KMS-11 (cell line): ENCODE data around the gene FERMT1.

Source experiments
- H2AFZ ChIP-seq: fragments of 200-600 bp; sonication (generic); 2 replicates; pipeline ENCODE4 v1.6.1; 2016; ENCODE audit warnings: antibody characterized with exemption, mixed run types, low read depth
- H3K27ac ChIP-seq: fragments of 200-600 bp; sonication (generic); 2 replicates; pipeline ENCODE4 v1.6.1; 2016; ENCODE audit warnings: mild to moderate bottlenecking, mixed run types
- H3K27me3 ChIP-seq: fragments of 200-600 bp; sonication (generic); 2 replicates; pipeline ENCODE4 v1.6.1; 2017; ENCODE audit warnings: mild to moderate bottlenecking, low read depth, mixed run types, moderate library complexity; ENCODE audit not compliant: insufficient read depth
- H3K36me3 ChIP-seq: fragments of 200-600 bp; sonication (generic); 2 replicates; pipeline ENCODE4 v1.6.1; 2017; ENCODE audit warnings: mild to moderate bottlenecking, mixed run types; ENCODE audit not compliant: insufficient read depth
- H3K4me1 ChIP-seq: fragments of 200-600 bp; sonication (generic); 2 replicates; pipeline ENCODE4 v1.6.1; 2016; ENCODE audit warnings: mild to moderate bottlenecking, low read depth, mixed run types; ENCODE audit not compliant: poor library complexity, severe bottlenecking
- H3K4me2 ChIP-seq: fragments of 200-600 bp; sonication (generic); 2 replicates; pipeline ENCODE4 v1.7.0; 2016; ENCODE audit warnings: mild to moderate bottlenecking, mixed run types
- H3K4me3 ChIP-seq: fragments of 200-600 bp; sonication (generic); IDR thresholded peaks from 2 replicates; pipeline ENCODE4 v1.6.1; 2017; ENCODE audit warnings: low read depth, low read length, mixed read lengths; ENCODE audit not compliant: insufficient read depth
- H3K79me2 ChIP-seq: fragments of 200-600 bp; sonication (generic); 2 replicates; pipeline ENCODE4 v1.6.1; 2016; ENCODE audit warnings: low read depth, mixed run types; ENCODE audit not compliant: insufficient read depth
- H3K9ac ChIP-seq: fragments of 200-600 bp; sonication (generic); 2 replicates; pipeline ENCODE4 v1.6.1; 2016; ENCODE audit warnings: mild to moderate bottlenecking, mixed run types
- H4K20me1 ChIP-seq: fragments of 200-600 bp; sonication (generic); 2 replicates; pipeline ENCODE4 v1.6.1; 2016; ENCODE audit warnings: mild to moderate bottlenecking, mixed run types; ENCODE audit not compliant: insufficient read depth
- TF ChIP-seq, protein P1 (sequence below): fragments of 200-600 bp; sonication (generic); conservative IDR thresholded peaks from 2 replicates; pipeline ENCODE4 v1.6.1; 2017; ENCODE audit warnings: low read depth, mild to moderate bottlenecking, antibody characterized with exemption, low read length, moderate library complexity, mixed read lengths

The FERMT1 gene

GRCh38 chr20:6134592-6134991 is 11.8 kb upstream of the FERMT1 start:
- Histone ChIP-seq H3K27me3 (no peaks in the 10 kb centered on the region), H3K4me1 (no peaks in the 10 kb centered on the region), H2AFZ (no peak overlapping the region), H3K36me3 (no peaks in the 10 kb centered on the region), H3K4me3 (no peak overlapping the region), H3K27ac (no peak overlapping the region), H3K9ac (no peak overlapping the region), H4K20me1 (no peaks in the 10 kb centered on the region), H3K4me2 (no peak overlapping the region), H3K79me2 (no peaks in the 10 kb centered on the region)
- TF ChIP-seq, protein P1, sequence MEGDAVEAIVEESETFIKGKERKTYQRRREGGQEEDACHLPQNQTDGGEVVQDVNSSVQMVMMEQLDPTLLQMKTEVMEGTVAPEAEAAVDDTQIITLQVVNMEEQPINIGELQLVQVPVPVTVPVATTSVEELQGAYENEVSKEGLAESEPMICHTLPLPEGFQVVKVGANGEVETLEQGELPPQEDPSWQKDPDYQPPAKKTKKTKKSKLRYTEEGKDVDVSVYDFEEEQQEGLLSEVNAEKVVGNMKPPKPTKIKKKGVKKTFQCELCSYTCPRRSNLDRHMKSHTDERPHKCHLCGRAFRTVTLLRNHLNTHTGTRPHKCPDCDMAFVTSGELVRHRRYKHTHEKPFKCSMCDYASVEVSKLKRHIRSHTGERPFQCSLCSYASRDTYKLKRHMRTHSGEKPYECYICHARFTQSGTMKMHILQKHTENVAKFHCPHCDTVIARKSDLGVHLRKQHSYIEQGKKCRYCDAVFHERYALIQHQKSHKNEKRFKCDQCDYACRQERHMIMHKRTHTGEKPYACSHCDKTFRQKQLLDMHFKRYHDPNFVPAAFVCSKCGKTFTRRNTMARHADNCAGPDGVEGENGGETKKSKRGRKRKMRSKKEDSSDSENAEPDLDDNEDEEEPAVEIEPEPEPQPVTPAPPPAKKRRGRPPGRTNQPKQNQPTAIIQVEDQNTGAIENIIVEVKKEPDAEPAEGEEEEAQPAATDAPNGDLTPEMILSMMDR: no peak

DNA sequence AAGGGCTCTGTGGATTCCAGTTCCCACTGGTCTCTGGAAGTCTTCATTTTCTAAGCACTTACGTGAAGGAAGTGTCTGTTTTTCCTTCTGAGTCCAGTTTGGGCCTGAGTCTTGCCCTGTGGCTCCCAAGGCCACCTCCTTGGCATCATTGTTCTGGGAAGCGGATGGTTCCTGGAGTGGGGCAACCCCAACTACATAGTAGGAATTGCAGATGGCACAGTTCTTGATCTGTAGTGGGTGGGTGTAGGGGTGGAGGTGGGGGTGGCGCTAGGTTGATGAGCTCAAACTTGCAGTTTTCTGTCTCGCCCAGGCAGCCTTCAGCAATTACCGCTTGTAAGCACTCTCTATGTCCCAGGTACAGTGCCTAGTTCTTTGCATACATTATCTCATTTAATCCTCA is 7.2 kb upstream of the FERMT1 start:
- Histone ChIP-seq H3K79me2 (no peaks in the 10 kb centered on the region), H3K4me1 (peaks cover 10% of the 10 kb centered on the region), H4K20me1 (no peaks in the 10 kb centered on the region), H2AFZ (no peak overlapping the region), H3K27ac (no peak overlapping the region), H3K27me3 (no peaks in the 10 kb centered on the region), H3K4me3 (no peak overlapping the region), H3K4me2 (no peak overlapping the region), H3K9ac (no peak overlapping the region), H3K36me3 (no peaks in the 10 kb centered on the region)
- TF ChIP-seq, protein P1: no peak

DNA sequence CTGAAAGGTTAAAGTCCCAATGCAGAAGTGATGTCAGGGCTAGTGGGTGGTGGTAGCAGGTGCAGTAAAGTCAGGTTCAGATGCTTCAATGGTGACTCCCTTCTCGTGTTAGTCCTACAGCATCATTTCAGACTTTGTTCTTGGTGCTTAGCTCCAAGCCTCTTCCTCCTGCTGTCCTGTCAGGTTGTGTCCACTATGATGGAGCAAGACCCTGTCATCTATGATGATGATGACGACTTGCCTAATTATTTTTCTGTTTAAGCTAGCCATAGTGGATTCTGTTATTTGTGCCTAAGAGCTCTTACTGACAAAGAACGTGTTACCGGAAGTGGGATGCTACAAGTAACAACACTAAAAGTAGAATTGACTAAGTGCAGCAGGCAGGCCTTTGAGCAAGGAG is 5.0 kb upstream of the FERMT1 start:
- Histone ChIP-seq H3K9ac (no peak overlapping the region), H3K4me2 (no peak overlapping the region), H3K4me1 (peaks cover 20% of the 10 kb centered on the region), H3K36me3 (no peaks in the 10 kb centered on the region), H4K20me1 (no peaks in the 10 kb centered on the region), H3K4me3 (no peak overlapping the region), H3K27me3 (no peaks in the 10 kb centered on the region), H3K27ac (no peak overlapping the region), H3K79me2 (no peaks in the 10 kb centered on the region), H2AFZ (no peak overlapping the region)
- TF ChIP-seq, protein P1: no peak

DNA sequence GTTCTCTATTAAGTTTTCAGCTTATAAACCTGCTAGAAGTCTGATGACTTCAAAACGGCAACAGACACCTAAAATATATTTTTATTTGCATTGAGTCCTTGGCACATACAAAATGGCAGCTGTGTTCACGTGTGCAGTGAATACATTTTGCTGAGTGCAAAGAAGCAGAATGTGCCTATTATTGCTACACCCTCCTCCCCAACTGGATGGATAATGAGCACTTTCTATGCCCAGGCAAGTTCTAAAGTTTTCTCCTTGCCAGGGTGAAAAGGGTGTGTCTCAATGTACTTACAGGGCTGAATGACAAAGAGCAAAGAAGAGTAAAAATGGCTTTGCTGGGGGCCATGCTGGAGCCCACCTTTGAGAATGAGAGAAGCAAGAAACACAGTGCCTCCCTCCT is 4.0 kb upstream of the FERMT1 start:
- TF ChIP-seq, protein P1: no peak

GRCh38 chr20:6123649-6124014 is 802 bp upstream of the FERMT1 start:
- Histone ChIP-seq H3K9ac (peak overlapping the region; percentile 96), H3K36me3 (no peaks in the 10 kb centered on the region), H4K20me1 (no peaks in the 10 kb centered on the region), H3K4me2 (peak overlapping the region; percentile 84), H3K27ac (peak overlapping the region; percentile 98), H3K4me3 (no peak overlapping the region), H3K4me1 (peaks cover 35% of the 10 kb centered on the region), H2AFZ (peak overlapping the region; percentile 85), H3K79me2 (peaks cover 21% of the 10 kb centered on the region; the same call in 1 of the 2 replicates), H3K27me3 (no peaks in the 10 kb centered on the region)
- TF ChIP-seq, protein P1: no peak

More for the DNA sequence above, 4.0 kb upstream of the FERMT1 start:
- H2AFZ ChIP-seq: no peak overlapping the region
- H4K20me1 ChIP-seq: no peaks in the 10 kb centered on the region
- H3K36me3 ChIP-seq: no peaks in the 10 kb centered on the region
- no peak overlapping the region for H3K4me2 ChIP-seq
- peaks cover 22% of the 10 kb centered on the region for H3K4me1 ChIP-seq
- peaks cover 4% of the 10 kb centered on the region; the same call in 1 of the 2 replicates for H3K79me2 ChIP-seq
- H3K9ac ChIP-seq: no peak overlapping the region
- no peaks in the 10 kb centered on the region for H3K27me3 ChIP-seq
- H3K4me3 ChIP-seq: no peak overlapping the region
- no peak overlapping the region for H3K27ac ChIP-seq
